B cell (primary cell): Measurements from ENCODE around the gene ATXN1.

Source experiments
- EZH2 ChIP-seq: IDR thresholded peaks from 2 replicates; pipeline ENCODE4 v1.6.1; 2012; ENCODE audit warnings: borderline replicate concordance, low read depth, mild to moderate bottlenecking, moderate library complexity, low read length; ENCODE audit not compliant: insufficient read depth, poor library complexity, severe bottlenecking
- TF ChIP-seq, protein P1 (sequence below): fragments of 200-600 bp; IDR thresholded peaks from one replicate; pipeline ENCODE4 v1.8.0; 2022; ENCODE audit warnings: antibody characterized with exemption, mild to moderate bottlenecking

DNA sequence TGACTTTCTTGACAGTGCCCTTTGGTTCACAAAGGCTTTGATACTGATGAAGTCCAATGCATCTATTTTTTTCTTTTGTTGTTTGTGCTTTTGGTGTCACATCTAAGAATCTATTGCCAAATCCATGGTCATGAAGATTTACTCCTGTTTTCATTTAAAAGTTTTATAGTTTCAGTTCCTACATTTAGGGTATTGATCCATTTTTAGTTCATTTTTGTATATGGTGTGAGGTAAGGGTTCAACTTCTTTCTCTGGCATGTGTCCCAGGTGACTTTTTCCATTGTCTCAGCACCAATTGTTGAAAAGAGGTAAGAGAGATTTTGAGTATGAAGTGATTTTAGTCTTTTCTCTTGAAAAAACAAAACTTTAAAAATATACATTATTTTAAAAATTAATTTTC lies 262.3 kb downstream of the ATXN1 start:
- TF ChIP-seq, protein P1, sequence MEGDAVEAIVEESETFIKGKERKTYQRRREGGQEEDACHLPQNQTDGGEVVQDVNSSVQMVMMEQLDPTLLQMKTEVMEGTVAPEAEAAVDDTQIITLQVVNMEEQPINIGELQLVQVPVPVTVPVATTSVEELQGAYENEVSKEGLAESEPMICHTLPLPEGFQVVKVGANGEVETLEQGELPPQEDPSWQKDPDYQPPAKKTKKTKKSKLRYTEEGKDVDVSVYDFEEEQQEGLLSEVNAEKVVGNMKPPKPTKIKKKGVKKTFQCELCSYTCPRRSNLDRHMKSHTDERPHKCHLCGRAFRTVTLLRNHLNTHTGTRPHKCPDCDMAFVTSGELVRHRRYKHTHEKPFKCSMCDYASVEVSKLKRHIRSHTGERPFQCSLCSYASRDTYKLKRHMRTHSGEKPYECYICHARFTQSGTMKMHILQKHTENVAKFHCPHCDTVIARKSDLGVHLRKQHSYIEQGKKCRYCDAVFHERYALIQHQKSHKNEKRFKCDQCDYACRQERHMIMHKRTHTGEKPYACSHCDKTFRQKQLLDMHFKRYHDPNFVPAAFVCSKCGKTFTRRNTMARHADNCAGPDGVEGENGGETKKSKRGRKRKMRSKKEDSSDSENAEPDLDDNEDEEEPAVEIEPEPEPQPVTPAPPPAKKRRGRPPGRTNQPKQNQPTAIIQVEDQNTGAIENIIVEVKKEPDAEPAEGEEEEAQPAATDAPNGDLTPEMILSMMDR, result no peak
- no peak for TF ChIP-seq EZH2
